Adrenal gland (tissue), 12 donors: ENCODE data around the gene RRBP1. TPM values are rescaled to one million over a fixed set of nuclear protein-coding genes. Genes with fewer than 3 reads are reported as not detected.

Source experiments
- DNase-seq, 7 donors: peaks; one replicate each; pipeline ENCODE4 v3.0.0-alpha.2; 2019 to 2020
- H3K27ac ChIP-seq, 5 donors: fragments of 200-600 bp; sonication (generic) in 4 of 5; 1 replicate in 3 of 5; 2 replicates in 2 of 5; pipeline versions ENCODE4 v1.5.1 to v1.8.0; 2016 to 2020; ENCODE audit warnings: mild to moderate bottlenecking in 1 of 5
- H3K27me3 ChIP-seq: fragments of 200-600 bp; 2 replicates; pipeline ENCODE4 v1.8.0; 2021
- H3K36me3 ChIP-seq, 2 donors: fragments of 200-600 bp; replicated peaks in 1 of 2; 1 replicate in 1 of 2; 2 replicates in 1 of 2; pipeline versions ENCODE4 v1.5.1 to v1.8.0; 2018 to 2022
- H3K4me1 ChIP-seq, 2 donors: fragments of 200-600 bp; replicated peaks in 1 of 2; 1 replicate in 1 of 2; 2 replicates in 1 of 2; pipeline versions ENCODE4 v1.5.1 to v1.8.0; 2018 to 2021
- H3K4me3 ChIP-seq, 4 donors: fragments of 200-600 bp; sonication (generic) in 3 of 4; one replicate each; pipeline ENCODE4 v1.5.1; 2016 to 2018
- H3K9me3 ChIP-seq, 3 donors: fragments of 200-600 bp; sonication (generic) in 1 of 3; replicated peaks in 1 of 3; 1 replicate in 2 of 3; 2 replicates in 1 of 3; pipeline versions ENCODE4 v1.5.1 to v1.8.0; 2016 to 2021
- POLR2A ChIP-seq, 2 donors: fragments of 450-650 bp; IDR thresholded peaks; one replicate each; pipeline ENCODE4 v1.6.1; 2017; ENCODE audit warnings: antibody characterized with exemption in 2 of 2, mild to moderate bottlenecking in 2 of 2, moderate library complexity in 1 of 2
- WGBS, 4 donors: extraction: QIAGEN DNeasy Blood & Tissue Kit in 2 of 4; methylation state at CpG; one replicate each; pipeline versions ENCODE4 v1.1.5 to v1.1.7; 2013 to 2017; 5-methylcytosine and 5-hydroxymethylcytosine counted together
- intact Hi-C, 2 donors: fragments of 100-400 bp; cut with DNase I; formaldehyde crosslinking; loops; one replicate each; pipeline versions ENCODE4 v1.14.1 to v1.15.0; 2022 to 2023
- polyA plus RNA-seq, 3 donors: library from polyadenylated mRNA; stranded (reverse); fragments of 200-250 nt in 2 of 3; fragments of 350-450 nt in 1 of 3; fragmentation: Illumina TruSeq in 1 of 3; extraction: RNeasy Lipid Tissue Mini Kit (QIAGEN cat#74804) in 1 of 3; gene quantifications; one replicate each; pipeline ENCODE4 v1.2.3, GENCODE V29; 2013 to 2014
- total RNA-seq, 9 donors: library from RNA; depleted of rRNA in 4 of 9; stranded (reverse); fragments of >200 nt in 4 of 9; fragments of 120-200 nt in 1 of 9; fragmentation: NEBNext Ultra II Directional in 1 of 9; extraction: Animal tissue kit (Norgen Biotek cat#: 25700) in 1 of 9; gene quantifications; one replicate each; pipeline versions ENCODE4 v1.1.0 to v1.2.4, GENCODE V29; 2013 to 2023
- TF ChIP-seq, protein P1 (sequence below), 6 experiments: fragments of 450-650 bp in 4 of 6; fragments of 200-600 bp in 2 of 6; sonication (generic) in 1 of 6; IDR thresholded peaks; 1 replicate in 5 of 6; 2 replicates in 1 of 6; pipeline versions ENCODE4 v1.5.1 to v1.8.0; 2016 to 2021; ENCODE audit warnings: antibody characterized with exemption in 6 of 6, mild to moderate bottlenecking in 2 of 6, moderate library complexity in 1 of 6
- donor health status: healthy with polysubstance abuse.
- donor health status: Bipolar disorder and iron deficiency.
- donor health status: DM: yes; HTN: yes; CAD: no.
- donor health status: DM: no; HTN: no; CAD: no.
- donor health status: DM: no; HTN: no; CAD: no.
- donor health status: DM: yes; HTN: yes; CAD: no.

The RRBP1 gene
- total and polyA plus RNA-seq, 12 donors, result 73.9 to 261 (median 122) TPM

GRCh38 chr20:17696287-17696686 is 14.2 kb upstream of the RRBP1 start:
- no peaks in the 10 kb centered on the region for H3K36me3 ChIP-seq
- H3K27me3 ChIP-seq, result no peaks in the 10 kb centered on the region
- no peak for DNase-seq
- TF ChIP-seq, protein P1, sequence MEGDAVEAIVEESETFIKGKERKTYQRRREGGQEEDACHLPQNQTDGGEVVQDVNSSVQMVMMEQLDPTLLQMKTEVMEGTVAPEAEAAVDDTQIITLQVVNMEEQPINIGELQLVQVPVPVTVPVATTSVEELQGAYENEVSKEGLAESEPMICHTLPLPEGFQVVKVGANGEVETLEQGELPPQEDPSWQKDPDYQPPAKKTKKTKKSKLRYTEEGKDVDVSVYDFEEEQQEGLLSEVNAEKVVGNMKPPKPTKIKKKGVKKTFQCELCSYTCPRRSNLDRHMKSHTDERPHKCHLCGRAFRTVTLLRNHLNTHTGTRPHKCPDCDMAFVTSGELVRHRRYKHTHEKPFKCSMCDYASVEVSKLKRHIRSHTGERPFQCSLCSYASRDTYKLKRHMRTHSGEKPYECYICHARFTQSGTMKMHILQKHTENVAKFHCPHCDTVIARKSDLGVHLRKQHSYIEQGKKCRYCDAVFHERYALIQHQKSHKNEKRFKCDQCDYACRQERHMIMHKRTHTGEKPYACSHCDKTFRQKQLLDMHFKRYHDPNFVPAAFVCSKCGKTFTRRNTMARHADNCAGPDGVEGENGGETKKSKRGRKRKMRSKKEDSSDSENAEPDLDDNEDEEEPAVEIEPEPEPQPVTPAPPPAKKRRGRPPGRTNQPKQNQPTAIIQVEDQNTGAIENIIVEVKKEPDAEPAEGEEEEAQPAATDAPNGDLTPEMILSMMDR (IDR thresholded peaks at IDR 0.05), result no peak
- TF ChIP-seq POLR2A (IDR thresholded peaks at IDR 0.05), result no peak
- H3K9me3 ChIP-seq, result no peaks in the 10 kb centered on the region
- H3K4me3 ChIP-seq, result no peak overlapping the region
- 77 to 89% (median 88%) methylated on average over 1 of the region's 1 CpG for WGBS, 4 donors
- H3K27ac ChIP-seq, result no peak overlapping the region
- intact Hi-C loops, result no loop called here
- H3K4me1 ChIP-seq, result no peaks in the 10 kb centered on the region

GRCh38 chr20:17694767-17695166 is 12.7 kb upstream of the RRBP1 start:
- TF ChIP-seq POLR2A (IDR thresholded peaks at IDR 0.05), result no peak
- TF ChIP-seq, protein P1 (IDR thresholded peaks at IDR 0.05), result no peak
- no peaks in the 10 kb centered on the region for H3K9me3 ChIP-seq
- no peaks in the 10 kb centered on the region for H3K4me1 ChIP-seq
- DNase-seq, result no peak
- no peak overlapping the region for H3K4me3 ChIP-seq
- no peak overlapping the region for H3K27ac ChIP-seq
- H3K27me3 ChIP-seq, result no peaks in the 10 kb centered on the region
- WGBS, 4 donors, result 75 to 90% (median 78%) methylated on average over 3 of the region's 3 CpGs
- H3K36me3 ChIP-seq, result no peaks in the 10 kb centered on the region
- intact Hi-C loops, result no loop called here

DNA sequence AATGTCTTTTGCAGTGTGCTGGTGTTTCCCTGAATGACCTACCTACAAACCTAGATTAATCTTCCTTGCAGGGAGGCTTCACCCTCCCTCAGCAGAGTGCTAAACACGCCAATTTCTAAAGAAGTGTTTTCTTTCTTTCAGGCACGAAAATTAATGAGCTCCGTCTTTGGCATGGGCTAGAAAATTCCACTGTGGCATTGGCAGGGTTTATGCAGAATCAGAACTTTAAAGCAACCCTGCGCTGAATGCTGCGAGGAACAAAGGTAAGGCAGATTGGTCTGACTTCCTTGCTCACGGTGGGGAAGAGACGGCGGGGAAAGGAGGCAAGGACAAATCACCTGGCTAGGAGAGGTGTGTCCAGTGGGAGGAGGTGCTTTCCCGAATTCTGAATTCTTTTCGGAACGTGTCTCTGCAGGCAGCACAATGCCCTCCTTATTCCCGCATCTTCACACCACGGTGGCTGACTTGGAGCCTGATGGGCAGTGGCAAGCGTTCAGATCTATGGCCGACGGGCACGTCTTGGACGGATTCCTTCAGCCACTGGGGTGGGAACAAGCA is 11.5 kb upstream of the RRBP1 start:
- no peak for DNase-seq
- TF ChIP-seq, protein P1 (IDR thresholded peaks at IDR 0.05), result no peak
- TF ChIP-seq POLR2A (IDR thresholded peaks at IDR 0.05), result no peak
- Histone ChIP-seq H3K27ac (no peak overlapping the region), H3K36me3 (no peaks in the 10 kb centered on the region), H3K4me3 (no peak overlapping the region), H3K9me3 (no peaks in the 10 kb centered on the region), H3K27me3 (no peaks in the 10 kb centered on the region), H3K4me1 (no peaks in the 10 kb centered on the region)
- intact Hi-C loops, result no loop called here
- WGBS, 4 donors, result 69 to 84% (median 80%) methylated on average over 12 to 18 of the region's 18 CpGs

GRCh38 chr20:17691758-17692157 is 9.7 kb upstream of the RRBP1 start:
- no peak for DNase-seq
- Histone ChIP-seq H3K4me1 (no peaks in the 10 kb centered on the region), H3K4me3 (no peak overlapping the region), H3K36me3 (no peaks in the 10 kb centered on the region), H3K27me3 (no peaks in the 10 kb centered on the region), H3K9me3 (no peaks in the 10 kb centered on the region), H3K27ac (no peak overlapping the region)
- 61 to 74% (median 70%) methylated on average over 2 of the region's 2 CpGs for WGBS, 4 donors
- intact Hi-C loops, result no loop called here
- TF ChIP-seq, protein P1 (IDR thresholded peaks at IDR 0.05), result no peak
- no peak for TF ChIP-seq POLR2A (IDR thresholded peaks at IDR 0.05)
